Glomerular endothelial cell (primary cell): ENCODE results near the gene GLB1L3. TPM values are rescaled to one million over a fixed set of nuclear protein-coding genes. Genes with fewer than 3 reads are reported as not detected.

Experiments
- DNase-seq: peaks from one replicate; pipeline ENCODE4 v3.0.0-alpha.2; 2011; ENCODE audit warnings: low read depth, low spot score; ENCODE audit errors: extremely low read depth
- total RNA-seq: library from RNA; depleted of rRNA; stranded (reverse); fragments of >200 nt; gene quantifications from 2 replicates; pipeline ENCODE4 v1.2.3, GENCODE V29; 2015

The GLB1L3 gene
- not detected in 2 replicates for total RNA-seq

GRCh38 chr11:134275534-134276395, at the start of gene GLB1L3:
GLB1L3 (plus strand) TSS chr11:134276379; CDS start chr11:134276741, 362 bp downstream.
- DNase-seq = no peak

- DNase-seq = no peak
Measured at GRCh38 chr11:134226806-134227325, 49.3 kb upstream of the GLB1L3 start.

- DNase-seq = no peak
Measured at GRCh38 chr11:134228625-134229024, 47.6 kb upstream of the GLB1L3 start.

GRCh38 chr11:134229126-134229790, 46.9 kb upstream of the GLB1L3 start:
- DNase-seq = no peak

GRCh38 chr11:134230339-134230738, 45.8 kb upstream of the GLB1L3 start:
- no peak for DNase-seq

GRCh38 chr11:134231958-134232659, 44.1 kb upstream of the GLB1L3 start:
- DNase-seq = no peak

- no peak for DNase-seq
Measured at GRCh38 chr11:134233729-134234179, 42.4 kb upstream of the GLB1L3 start.

GRCh38 chr11:134235399-134235798, 40.8 kb upstream of the GLB1L3 start:
- DNase-seq = no peak

- no peak for DNase-seq
Measured at GRCh38 chr11:134236834-134237556, 39.2 kb upstream of the GLB1L3 start.

- DNase-seq = no peak
Measured at GRCh38 chr11:134237557-134237922, 38.6 kb upstream of the GLB1L3 start.

GRCh38 chr11:134238956-134239355, 37.2 kb upstream of the GLB1L3 start:
- no peak for DNase-seq

GRCh38 chr11:134240592-134240991, 35.6 kb upstream of the GLB1L3 start:
- DNase-seq = no peak

GRCh38 chr11:134242376-134242775, 33.8 kb upstream of the GLB1L3 start:
- DNase-seq = no peak

GRCh38 chr11:134243913-134244312, 32.3 kb upstream of the GLB1L3 start:
- DNase-seq = no peak

- no peak for DNase-seq
Measured at GRCh38 chr11:134244593-134244992, 31.6 kb upstream of the GLB1L3 start.

- no peak for DNase-seq
Measured at GRCh38 chr11:134245434-134245833, 30.7 kb upstream of the GLB1L3 start.

- no peak for DNase-seq
Measured at GRCh38 chr11:134246100-134246499, 30.1 kb upstream of the GLB1L3 start.

GRCh38 chr11:134246678-134247077, 29.5 kb upstream of the GLB1L3 start:
- no peak for DNase-seq

- DNase-seq = no peak
Measured at GRCh38 chr11:134248910-134249480, 27.2 kb upstream of the GLB1L3 start.

- DNase-seq = no peak
Measured at GRCh38 chr11:134250246-134250645, 25.9 kb upstream of the GLB1L3 start.
